Activated CD8-positive, alpha-beta memory T cell treated with anti-CD3 and anti-CD28 coated beads for 36 hours (primary cell): ENCODE data around the gene PTPN12. TPM values are rescaled to one million over a fixed set of nuclear protein-coding genes. Genes with fewer than 3 reads are reported as not detected.
"Not testable (repeated sequence)": the region's sequence is repeated elsewhere in the genome, so short reads cannot be mapped to it uniquely, and the experiment has no call there.

ENCODE experiments used
- CTCF ChIA-PET: fragments of 350-600 bp; sonication (Branson Sonifier 250); formaldehyde crosslinking; loops from one replicate; lab custom pipeline; 2021; ENCODE audit warnings: antibody characterized with exemption; lab: Charles Lee
- POLR2A ChIA-PET: fragments of 350-600 bp; sonication (Branson Sonifier 250); formaldehyde crosslinking; loops from one replicate; lab custom pipeline; 2021; ENCODE audit warnings: antibody characterized with exemption; lab: Charles Lee
- total RNA-seq, 2 experiments: library from RNA; stranded (reverse); gene quantifications; one replicate each; pipeline ENCODE4 v1.2.3, GENCODE V29; 2021

PTPN12 gene
- total RNA-seq, 2 experiments from 2014 or later, result 11.7 to 11.8 TPM

DNA sequence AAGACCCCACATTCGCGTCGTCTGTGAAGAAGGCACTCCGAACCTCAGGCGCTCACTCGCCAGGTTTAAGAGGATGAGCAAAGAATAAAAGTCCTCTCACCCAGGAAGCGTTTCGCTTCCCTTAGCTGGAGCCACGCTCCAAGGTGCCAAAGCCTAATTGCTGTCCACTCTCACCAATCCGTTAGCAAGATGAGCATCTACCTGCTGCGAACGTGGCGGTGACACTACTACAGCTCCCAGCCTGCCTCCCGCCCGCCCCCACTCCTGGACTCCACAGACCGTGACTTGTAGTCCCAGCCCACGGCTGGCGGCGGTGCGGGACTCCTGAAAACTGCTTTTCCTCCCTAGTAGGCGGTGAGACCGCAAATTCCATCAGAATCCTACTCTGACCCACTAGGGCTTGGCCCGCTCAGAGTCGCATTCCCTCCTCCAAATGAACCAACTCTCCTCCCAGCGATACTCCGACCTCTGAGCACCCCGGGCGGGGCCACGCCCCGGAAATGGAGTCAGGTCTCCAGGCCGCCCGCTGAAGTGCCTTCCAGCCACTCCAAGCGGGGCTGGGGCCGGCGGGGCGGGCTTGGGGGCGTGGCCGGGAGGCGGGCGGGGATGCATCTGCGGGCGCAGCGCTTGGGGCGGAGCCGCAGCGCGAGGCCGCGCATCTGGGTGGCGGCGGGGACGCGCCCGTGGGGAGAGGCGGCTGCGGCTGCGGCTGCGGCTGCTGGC lies 521 bp upstream of the PTPN12 start:
- ChIA-PET POLR2A (interaction anchor here (0.6 kb wide), 1 partner anchor 117 kb away, joined by 5 read pairs; no protein-coding TSS in a partner anchor), CTCF (interaction anchor here (0.6 kb wide), 1 partner anchor 29 kb away, joined by 3 read pairs; no protein-coding TSS in a partner anchor)

DNA sequence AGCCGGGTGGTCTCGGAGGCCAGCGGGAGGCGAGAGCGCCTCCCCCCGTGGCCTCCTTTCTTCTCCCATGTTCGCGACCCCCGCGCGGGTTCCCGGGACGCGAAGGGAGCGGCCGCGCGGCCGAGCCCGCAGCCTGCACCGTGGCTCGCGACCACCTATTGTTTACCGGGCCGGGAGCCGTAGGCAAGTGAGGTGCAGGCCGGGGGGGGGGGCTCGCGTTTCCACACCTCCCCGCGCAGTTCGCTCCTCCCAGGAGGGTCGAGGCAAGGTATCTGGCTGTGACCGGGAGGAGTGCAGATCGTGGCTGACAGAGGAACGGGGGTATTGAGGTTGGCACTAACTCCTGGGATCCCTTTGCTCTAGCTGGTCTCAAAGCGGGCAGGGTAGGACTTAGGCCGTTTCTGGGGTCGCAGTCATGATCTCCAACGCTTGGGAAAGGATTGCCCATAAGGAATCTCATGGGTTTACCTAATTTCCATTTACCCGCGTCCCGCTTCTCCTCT lies 734 bp downstream of the PTPN12 start:
- ChIA-PET POLR2A (interaction anchor here (1.2 kb wide), 1 partner anchor 160 kb away, joined by 5 read pairs; no protein-coding TSS in a partner anchor), CTCF (no interaction called here)

DNA sequence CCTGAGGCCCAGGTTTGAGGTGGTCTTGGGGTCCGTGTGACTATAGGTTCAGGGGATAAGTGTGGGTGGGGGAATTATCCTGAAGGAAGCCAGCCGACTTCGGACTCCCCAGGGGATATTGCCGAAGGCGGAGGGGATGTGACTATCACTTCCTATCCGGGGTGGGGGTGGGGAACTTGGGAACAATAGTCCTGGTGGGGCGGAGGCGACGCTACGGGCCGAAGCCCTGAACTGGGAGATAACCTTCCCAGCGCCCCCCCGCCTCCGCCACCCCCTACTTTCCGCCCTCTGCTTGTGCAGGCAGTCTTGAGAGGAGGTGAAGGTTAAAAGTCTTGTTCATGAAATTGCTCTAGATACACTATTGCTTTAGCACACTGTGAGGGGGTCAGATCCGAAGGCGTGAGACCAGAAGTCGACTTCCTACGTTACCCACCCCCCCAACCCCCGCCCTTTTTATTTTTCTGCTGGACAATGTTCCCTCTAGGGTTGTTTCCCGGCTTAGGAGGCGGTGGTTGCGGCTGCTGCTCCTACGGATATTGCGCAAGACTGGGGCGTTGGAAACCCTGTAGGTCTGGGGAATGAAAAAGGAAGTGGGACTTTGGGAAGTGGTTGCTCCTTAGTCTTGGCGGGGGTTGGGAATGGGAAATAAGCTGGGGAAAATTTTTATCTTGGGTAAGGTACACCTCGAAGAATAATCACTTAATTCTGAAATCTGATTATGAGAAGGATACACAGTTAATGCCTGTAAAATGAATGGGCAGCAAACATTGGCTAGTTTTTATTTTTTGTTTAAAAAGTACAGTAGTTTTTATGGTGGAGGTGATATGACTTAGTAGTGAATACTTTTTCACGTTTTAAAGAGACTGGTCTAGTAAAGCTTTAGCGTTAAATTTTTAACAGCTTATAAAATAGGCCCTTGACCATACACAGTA lies 1.5 kb downstream of the PTPN12 start:
- POLR2A ChIA-PET, result interaction anchor here (1.2 kb wide), 1 partner anchor 159 kb away, joined by 5 read pairs; no protein-coding TSS in a partner anchor
- CTCF ChIA-PET, result interaction anchor here (0.8 kb wide), 1 partner anchor 9 kb away, joined by 3 read pairs; no protein-coding TSS in a partner anchor

DNA sequence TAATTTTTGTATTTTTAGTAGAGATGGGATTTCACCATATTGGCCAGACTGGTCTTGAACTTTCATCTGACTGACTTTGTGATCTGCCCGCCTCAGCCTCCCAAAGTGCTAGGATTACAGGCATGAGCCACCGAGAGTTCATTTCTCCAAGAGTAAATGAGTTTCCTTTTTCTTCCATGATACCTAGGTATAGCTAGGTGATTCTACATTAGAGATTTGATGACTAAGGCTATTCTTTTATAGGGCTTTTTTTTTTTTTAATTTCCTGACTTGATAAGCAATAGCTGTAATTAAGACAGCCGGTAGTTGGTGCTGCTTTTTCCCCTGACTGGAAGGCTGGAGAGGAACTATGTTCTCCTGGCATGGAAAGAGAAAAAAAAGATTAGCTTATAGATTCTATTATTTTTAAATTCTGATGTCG lies 3.3 kb downstream of the PTPN12 start:
- ChIA-PET CTCF (no interaction called here), POLR2A (no interaction called here)

DNA sequence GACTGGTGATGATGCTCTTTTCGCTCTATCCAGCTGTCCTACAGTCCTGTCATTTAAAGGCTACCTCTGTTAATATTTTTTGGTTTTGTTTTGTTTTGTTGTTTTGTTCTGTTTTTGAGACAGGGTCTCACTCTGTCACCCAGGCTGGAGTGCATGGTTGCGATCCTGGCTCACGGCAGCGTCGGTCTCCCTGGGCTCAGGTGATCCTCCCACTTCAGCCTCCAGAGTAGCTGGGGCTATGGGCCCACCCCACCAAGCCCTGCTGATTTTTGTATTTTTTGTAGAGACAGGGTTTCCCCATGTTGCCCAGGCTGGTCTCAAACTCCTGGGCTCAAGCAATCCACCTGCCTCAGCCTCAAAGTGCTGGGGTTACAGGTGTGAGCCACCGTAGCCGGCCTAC lies 3.9 kb downstream of the PTPN12 start:
- CTCF ChIA-PET, result not testable (repeated sequence)

DNA sequence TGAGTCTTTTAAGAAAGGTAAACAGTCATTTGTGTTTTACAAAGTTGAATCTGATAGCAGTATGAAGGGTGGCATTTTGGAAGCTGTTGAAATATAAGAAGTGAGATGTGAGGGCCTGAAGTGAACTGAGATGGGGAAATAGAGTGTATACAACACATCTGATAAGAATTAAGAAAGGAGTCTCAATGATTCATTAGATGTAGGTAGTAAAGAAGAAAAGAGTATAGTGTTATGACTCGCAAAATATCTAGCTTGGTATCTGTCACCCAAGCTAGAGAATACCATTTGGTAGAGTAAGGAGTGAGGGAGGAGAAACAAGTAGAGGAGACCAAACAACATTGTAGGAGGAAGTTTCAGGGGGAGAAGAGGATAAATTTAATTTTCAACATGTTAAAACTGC lies 5.3 kb downstream of the PTPN12 start:
- POLR2A ChIA-PET, result no interaction called here
- CTCF ChIA-PET, result interaction anchor here (1.0 kb wide), 1 partner anchor 13 kb away, joined by 3 read pairs; no protein-coding TSS in a partner anchor

More for the DNA sequence above, 3.9 kb downstream of the PTPN12 start:
- POLR2A ChIA-PET, result not testable (repeated sequence)

DNA sequence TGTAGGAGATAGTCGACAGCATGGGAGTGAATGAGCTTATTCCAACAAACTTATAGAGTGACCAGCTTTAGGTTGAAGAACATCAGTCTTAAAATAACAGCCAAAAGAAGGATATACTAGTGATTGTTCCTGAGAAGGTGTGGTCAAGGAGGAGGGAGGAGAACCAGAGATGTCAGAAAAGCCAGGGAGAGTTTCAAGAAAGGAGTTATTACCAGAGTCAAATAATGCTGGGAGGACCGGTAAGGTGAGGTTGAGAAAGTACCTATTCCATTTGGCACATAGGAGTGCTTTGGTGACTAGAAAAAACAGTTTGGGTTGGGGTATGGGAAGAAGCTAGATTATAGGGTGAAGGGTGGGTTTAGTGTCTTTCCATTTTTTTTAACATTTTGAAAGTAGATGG lies 5.8 kb downstream of the PTPN12 start:
- ChIA-PET POLR2A (no interaction called here), CTCF (interaction anchor here (1.0 kb wide), 1 partner anchor 13 kb away, joined by 3 read pairs; no protein-coding TSS in a partner anchor)

DNA sequence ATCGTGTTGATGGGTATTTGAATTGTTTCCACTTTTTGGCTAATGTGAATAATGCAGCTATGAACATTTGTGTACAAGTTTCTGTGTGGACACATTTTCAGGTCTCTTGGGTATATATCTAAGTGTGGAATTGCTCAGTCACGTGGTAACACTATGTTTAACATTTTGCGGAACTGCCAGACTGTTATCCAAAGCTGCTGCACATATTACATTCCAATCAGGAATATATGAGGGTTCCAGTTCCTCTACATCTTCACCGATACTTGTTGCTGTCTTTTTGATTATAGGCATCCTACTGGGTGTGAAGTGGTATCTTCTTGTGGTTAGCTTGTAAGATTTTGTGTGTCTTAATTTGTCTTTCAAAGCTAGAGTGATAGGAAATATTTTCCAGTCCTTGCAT lies 6.8 kb downstream of the PTPN12 start:
- CTCF ChIA-PET, result no interaction called here
- POLR2A ChIA-PET, result no interaction called here

DNA sequence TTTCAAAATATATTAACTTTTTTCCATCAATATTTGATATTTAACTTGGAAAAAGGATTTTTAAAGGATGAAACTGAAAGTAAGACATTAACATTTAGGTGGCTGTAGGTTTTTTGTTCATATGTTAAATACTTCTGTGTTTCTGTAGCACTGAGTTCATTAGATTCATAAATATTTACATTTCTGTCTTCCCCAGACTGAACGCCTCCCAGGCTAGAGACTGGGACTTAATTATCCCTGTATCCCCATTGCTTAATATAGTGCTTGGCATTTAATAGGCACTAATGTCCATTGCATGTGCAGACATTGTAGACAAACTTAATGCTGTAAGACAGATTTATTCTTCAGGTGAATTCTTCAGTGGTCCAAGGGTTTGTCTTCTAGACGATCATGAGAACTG lies 7.4 kb downstream of the PTPN12 start:
- POLR2A ChIA-PET, result no interaction called here
- CTCF ChIA-PET, result no interaction called here

DNA sequence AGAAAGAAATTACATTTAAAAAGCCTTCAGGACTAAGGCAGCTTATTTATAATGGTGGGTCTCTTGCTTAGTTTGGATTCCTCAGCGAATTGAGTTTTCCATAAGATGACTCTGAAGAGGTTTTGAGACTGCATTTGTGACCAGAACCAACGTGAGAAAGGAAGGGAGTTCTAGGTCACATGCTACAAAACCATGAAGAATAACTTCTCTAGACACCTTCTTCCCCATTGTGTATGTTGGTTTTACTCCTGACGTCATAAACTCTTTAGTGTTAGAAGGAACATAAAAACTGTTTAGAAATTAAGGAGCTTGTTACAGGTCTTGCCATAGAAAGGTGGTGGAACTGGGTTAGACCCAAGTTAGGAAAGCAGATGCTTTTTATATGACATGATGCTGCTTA lies 11.1 kb downstream of the PTPN12 start:
- CTCF ChIA-PET, result no interaction called here
- POLR2A ChIA-PET, result no interaction called here

DNA sequence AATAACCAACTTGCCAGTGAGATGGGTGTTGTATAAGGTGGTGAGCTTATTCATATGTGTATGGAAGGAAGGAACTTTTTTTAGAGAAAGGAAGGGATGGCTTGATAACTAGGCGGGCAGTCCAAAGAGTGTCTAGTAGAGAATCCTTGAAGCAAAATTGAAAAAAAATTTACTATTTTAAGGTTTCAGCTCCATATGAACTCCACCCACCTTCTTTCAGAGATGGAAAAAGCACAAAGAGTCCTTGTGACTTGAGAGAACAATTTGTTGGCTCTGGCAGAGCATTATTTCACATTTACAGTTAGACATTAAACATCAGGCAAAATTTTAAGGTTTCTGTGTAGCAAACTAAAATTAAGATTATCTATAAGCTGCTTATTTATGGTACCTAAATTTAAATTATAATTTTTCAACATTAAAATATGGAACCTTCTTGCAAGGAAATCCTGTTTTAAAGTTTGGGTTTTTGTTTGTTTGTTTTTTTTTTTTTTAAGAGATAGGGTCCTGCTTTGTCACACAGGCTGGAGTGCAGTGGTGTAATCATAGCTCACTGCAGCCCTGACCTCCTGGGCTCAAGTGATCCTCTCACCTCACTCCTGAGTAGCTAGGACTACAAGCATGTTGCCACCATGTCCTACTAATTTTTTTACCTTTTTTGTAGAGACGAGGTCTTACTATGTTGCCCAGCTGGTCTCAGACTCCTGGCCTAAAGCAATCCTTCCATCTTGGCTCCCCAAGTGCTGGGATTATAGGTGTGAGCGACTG lies 12.2 kb downstream of the PTPN12 start:
- POLR2A ChIA-PET, result no interaction called here

DNA sequence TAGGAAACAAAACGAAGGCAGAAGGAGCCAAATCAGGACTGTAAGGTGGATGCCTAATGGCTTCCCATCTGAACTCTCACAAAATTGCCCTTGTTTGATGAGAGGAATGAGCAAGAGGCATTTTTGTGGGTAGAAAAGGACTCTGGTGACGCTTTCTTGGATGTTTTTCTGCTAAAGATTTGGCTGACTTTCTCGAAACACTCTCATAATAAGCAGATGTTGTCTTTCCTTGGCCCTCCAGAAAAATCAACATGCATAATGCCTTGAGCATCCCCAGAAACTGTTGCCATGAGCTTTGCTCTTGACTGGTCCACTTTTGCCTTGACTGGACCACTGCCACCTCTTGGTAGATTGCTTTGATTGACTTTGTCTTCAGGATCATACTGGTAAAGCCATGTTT lies 13.5 kb downstream of the PTPN12 start:
- CTCF ChIA-PET, result no interaction called here

More for the DNA sequence above, 12.2 kb downstream of the PTPN12 start:
- CTCF ChIA-PET, result no interaction called here

DNA sequence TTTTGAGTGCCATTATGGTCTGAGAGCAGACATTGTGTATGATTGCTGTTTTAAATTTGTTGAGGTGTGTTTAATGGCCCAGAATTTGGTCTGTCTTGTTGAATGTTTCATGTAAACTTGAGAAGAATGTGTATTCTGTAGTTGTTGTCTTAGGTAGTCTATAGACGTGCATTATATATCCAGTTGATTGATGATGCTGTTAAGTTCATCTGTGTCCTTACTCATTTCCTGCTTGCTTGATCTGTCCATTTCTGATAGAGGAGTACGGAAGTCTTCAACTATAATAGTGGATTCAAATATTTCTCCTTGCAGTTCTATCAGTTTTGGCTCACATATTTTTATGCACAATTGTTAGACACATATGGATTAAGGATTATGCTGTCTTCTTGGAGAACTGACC lies 16.0 kb downstream of the PTPN12 start:
- ChIA-PET POLR2A (no interaction called here), CTCF (no interaction called here)

More for the DNA sequence above, 13.5 kb downstream of the PTPN12 start:
- POLR2A ChIA-PET, result no interaction called here

DNA sequence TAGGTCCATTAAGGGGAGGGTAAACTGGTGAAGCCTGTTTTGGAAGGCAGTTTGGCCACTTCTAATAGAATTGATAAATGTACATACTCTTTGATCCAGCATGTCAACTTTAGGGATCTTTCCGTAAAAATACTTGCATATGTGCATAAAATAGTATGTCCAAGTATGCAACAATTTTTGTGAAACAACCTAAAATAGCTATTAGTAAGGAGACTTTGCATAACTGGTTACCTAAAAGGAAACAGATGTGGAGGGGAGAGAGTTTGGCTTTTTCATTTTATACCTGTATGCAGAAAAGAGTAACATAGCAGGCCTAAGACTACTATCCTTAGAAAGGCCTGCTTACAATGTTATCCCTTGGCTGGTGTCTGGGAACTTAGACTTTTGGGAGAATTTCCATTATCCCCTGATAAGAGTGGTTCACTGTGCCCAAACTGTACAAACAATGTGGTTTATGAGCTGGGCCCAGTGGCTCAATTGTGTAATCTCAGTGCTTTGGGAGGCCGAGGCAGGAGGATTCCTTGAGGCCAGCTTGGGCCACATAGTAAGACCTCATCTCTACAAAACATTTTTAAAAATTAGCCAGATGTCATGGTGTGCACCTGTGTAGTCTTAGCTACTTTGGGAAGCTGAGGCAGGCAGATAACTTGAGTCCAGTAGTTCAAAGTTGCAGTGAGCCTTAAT lies 21.3 kb downstream of the PTPN12 start:
- ChIA-PET CTCF (interaction anchor here (0.7 kb wide), 1 partner anchor 100 kb away, joined by 3 read pairs; no protein-coding TSS in a partner anchor), POLR2A (no interaction called here)

DNA sequence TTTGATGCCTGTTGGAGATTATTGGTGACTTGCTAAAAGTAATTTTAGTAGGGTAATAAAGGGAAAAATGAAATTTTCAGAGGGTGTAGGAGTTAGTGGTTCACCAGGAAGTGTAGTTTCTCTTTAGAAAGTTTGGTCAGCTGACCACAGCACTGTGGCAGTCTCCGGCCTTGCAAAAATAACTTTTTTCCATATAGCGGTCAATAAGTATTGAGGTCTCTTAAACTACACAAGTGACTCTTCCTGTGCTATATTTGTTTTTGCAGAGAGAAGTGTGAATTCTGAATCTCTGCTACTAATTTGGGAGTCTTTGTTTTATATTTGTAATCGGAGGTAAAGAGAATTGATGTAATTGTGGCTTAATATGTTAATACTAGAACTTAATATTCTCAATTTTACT lies 24.3 kb downstream of the PTPN12 start:
- CTCF ChIA-PET, result no interaction called here
- POLR2A ChIA-PET, result no interaction called here

DNA sequence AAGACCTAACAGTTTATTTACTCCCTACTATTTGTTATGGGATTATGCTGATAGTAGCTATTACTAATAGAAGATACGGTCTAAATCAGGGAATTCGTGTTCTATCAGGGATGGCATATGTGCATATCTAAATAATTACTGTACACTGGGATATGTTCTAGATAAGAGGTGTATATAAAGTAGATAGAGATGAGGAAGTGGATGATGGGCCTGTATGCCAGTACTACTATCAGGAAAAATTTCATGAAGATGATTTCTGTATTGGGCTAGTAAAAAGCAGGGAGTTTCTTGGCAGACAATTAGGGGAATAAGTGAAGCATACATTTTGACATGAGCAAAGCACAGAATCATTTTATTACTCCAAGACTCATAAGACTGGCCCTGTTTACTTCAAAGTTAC lies 26.2 kb downstream of the PTPN12 start:
- ChIA-PET CTCF (no interaction called here), POLR2A (no interaction called here)

DNA sequence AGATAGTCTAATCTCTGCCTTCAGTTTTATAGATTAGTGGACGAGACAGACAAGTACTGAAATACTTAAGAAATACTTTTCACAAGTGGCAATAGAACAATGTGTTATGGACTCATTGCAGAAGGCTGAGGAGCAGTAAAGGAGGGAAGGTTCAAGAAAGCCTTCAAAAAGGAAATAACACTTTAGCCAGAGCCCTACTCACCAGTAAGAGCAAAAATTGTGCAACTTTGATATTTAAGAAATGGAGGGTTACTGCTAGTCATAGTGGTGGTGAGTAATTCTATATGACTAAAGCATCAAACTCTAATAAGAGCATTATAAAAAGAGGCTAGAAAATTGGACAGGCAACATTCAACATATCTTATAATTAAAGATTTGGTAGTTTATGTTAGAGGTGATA lies 28.8 kb downstream of the PTPN12 start:
- CTCF ChIA-PET, result no interaction called here
- POLR2A ChIA-PET, result no interaction called here

DNA sequence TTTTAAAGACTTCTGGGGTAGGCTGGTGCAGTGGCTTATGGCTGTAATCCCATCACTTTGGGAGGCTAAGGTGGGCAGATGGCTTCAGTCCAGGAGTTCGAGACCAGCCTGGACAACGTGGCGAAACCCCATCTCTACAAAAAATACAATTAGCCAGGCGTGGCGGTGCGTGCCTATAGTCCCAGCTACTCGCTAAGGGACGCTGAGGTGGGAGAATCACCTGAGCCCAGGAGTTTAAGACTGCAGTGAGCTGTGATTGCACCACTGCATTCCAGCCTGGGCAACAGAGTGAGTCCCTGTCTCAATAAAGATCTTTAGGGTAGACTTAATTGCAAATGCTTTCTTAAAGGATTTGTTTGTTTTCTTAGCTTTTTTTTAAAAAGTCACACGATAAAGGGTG lies 29.3 kb downstream of the PTPN12 start:
- POLR2A ChIA-PET, result no interaction called here
- CTCF ChIA-PET, result no interaction called here
